NCI-H1048 (cell line): ENCODE measurements around the gene MAPKAPK5.
A peak's percentile ranks its signal among the peaks of the same experiment; 100 is the strongest.
"Not testable (repeated sequence)": the region's sequence is repeated elsewhere in the genome, so short reads cannot be mapped to it uniquely, and the experiment has no call there.

Source experiments
- DNase-seq: peaks from one replicate; lab custom pipeline; 2025; lab: John Stamatoyannopoulos, UW

Gene MAPKAPK5, protein sequence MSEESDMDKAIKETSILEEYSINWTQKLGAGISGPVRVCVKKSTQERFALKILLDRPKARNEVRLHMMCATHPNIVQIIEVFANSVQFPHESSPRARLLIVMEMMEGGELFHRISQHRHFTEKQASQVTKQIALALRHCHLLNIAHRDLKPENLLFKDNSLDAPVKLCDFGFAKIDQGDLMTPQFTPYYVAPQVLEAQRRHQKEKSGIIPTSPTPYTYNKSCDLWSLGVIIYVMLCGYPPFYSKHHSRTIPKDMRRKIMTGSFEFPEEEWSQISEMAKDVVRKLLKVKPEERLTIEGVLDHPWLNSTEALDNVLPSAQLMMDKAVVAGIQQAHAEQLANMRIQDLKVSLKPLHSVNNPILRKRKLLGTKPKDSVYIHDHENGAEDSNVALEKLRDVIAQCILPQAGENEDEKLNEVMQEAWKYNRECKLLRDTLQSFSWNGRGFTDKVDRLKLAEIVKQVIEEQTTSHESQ

DNA sequence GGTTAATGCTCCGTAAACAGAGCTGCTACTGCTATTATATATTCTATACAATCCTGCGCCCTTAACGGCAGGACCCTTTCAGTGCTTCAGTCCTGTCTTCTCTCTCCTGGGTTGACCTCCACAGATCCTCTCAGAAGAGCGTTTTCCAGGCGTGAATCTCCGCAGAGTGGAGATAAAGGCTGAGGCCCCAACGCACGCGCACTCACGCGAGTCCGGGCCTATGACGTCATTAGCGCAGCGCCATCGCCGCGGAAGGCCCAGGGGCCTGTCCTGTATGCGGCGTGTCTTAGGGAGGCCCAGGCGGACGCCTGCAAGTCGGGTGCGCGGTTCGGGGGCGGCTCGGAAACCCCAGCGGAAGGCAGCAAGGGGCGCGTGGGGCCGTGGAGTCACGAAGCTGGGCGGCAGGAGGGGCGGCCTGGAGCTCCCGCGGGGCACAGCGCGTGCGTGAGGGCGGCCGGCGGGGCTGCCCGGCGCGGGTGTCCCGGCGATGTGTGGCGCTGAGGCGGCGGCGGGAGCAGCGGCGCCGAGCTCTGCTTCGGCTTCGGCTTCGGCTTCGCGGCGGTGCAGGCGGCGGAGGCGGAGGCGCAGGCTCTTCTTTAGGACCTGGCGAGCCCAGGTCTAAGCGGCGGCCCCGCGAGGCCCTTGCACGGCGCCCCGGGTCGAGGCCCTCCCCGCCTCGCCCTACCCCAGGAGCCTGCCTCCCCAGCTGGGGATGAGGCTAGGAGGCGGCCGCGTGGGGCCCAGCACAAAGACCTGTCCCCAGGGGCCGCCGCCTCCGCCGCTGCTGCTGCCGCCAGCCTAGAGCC is at the start of gene MAPKAPK5:
TSS of gene MAPKAPK5 (plus strand) at position 479 of the 806 bp plus-strand sequence. CDS start 506 bp downstream, outside the sequence.
- DNase-seq = peak; percentile 83

DNA sequence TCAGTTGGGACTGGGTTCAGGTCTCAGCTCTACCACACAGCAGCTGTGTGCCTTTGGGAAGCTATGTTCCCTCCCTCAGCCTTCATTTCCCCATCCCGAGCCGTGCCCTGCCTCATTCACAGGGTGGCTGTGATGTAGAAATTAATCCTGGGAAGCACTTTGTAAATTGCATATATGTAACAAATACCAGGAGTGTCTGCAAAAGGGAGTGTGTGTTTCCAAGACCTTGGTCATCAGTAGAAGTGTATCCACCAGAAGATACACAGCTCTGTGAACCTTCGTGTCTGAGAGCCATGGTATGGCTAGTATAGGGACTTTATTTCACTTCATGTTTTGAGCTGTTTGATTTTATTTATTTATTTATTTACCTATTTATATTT is 49.2 kb upstream of the MAPKAPK5 start:
- no peak for DNase-seq

DNA sequence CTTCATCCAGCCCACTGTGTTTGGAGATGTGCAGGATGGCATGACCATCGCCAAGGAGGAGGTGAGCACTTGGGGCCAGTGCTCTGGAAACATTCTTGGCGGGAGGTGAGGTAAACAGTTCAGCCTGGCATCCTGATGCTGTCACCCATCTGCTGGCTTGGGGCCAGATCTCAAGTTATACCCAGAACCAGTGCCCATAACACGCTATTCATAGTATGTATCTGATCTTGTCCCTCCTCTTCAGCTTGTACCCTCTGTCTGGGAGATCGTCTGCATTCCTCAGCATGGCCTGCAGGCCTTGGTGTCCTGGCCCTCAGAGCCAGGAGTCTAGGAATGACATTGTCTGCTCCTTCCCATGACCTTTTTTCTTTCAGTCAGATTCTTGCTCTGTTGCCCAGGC is 43.8 kb upstream of the MAPKAPK5 start:
- no peak for DNase-seq

DNA sequence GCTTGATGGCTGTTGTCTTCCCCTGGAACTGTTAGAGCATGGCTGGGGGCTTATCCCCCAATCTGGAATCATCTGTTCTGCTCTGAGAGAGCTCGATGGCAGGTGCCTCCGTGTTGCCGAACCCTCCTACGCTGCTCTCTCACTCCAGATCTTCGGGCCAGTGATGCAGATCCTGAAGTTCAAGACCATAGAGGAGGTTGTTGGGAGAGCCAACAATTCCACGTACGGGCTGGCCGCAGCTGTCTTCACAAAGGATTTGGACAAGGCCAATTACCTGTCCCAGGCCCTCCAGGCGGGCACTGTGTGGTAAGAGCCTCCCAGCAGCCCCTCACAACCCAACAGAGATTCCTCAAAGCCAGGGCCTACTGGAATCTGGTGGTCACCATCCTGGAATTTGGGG is 42.3 kb upstream of the MAPKAPK5 start:
- no peak for DNase-seq

DNA sequence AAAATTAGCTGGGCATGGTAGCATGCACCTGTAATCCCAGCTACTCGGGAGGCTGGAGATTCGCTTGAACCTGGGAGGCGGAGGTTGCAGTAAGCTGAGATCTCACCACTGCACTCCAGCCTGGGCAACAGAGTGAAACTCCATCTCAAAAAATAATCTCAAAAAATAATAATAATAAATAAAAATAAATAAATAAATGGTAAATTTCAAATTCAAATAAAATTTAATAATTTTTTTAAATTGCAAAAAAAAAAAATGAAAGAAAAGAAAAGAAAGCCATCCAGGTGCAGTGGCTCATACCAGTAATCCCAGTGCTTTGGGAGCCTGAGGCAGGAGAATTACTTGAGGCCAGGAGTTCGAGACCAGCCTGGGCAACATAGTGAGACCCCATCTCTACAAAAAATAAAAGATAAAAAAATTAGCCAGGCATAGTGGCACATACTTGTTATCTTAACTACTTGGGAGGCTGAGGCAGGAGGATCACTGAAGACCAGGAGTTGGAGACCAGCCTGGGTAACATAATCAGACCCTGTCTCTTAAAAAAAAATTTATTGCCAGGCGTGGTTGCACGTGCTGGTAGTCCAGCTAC is 38.9 kb upstream of the MAPKAPK5 start:
- no peak for DNase-seq

DNA sequence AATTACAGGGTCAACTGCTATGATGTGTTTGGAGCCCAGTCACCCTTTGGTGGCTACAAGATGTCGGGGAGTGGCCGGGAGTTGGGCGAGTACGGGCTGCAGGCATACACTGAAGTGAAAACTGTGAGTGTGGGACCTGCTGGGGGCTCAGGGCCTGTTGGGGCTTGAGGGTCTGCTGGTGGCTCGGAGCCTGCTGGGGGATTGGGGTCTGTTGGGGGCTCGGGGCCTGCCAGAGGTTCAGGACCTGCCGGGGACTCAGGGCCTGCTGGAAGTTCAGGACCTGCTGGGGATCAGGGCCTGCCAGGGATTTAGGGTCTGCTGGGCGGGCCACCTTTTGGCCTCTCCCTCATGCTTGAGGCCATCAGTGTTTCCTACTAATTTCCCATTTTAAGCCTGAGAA is 38.2 kb upstream of the MAPKAPK5 start:
- DNase-seq = no peak

DNA sequence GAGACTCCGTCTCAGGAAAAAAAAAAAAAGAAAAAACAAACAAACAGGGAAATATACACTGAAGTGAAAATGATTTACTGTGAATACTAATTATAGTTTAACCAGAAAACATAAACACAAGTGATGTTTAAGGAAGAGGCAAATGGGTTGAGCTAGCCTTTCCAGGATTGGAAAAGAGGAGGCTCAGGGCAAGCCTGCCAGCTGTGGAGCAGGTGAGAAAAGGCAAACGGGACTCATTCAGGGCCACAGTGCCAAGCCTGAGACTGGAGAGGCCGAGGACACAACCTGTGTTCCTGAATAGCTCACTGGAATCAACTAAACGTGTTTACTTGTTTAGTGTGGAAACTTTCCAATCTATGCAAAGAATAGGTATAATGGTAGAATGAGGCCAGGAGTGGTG is 35.7 kb upstream of the MAPKAPK5 start:
- DNase-seq = no peak

DNA sequence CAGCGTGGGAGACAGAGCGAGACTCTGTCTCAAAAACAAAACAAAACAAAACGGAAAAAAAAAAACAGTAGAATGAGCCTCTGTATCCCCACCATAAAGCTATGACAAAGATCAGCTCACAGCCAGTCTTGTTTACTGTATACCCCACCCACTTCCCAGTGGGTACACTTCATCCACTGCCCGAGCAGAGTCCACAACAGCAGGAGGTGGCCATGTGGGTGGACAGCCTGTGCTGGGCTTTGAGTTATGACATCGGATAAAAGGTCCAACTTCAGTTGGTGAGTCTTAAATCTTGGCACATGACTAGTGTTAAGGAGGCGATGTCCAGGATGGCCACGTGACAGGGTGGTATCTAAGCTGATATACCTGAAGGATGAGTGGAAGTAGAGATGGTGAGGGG is 34.8 kb upstream of the MAPKAPK5 start:
- DNase-seq = no peak

DNA sequence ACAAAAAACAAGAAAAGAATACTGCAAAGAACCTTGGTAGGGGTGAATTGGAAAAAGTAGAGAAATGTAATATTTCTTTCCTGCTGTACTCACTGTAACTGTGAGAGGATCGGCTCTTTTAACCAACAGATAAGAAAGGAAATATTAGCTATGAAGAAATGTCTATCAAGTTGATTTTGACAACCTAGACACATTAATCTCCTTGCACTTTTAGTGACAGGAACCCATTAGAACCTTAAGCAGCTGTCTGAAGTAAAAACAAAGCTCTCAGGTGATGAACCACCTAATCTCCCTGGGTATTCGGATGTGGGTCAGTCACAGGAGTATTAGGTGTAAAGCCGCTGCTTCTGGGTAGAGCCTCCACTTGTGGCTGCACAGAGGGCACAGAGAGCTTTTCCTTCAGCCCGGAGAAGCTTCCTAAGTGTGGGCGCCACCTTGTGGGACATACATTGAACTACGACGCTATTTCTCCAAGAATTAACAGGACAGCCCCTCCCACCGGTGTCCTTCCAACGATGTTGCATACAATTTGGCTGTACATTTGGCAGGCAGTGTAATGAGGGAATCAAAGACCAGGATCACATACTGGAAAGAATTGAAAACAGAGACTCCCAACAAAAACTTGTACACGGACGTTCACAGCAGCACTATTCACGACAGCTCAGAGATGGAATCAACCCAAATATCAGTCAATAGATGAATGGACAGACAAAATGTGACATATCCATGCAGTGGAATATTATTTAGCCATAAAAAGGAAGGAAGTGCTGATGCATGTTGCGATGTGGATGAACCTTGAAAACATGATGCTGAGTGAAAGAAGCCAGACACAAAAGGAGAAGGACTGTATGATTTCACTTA is 28.9 kb upstream of the MAPKAPK5 start:
- no peak for DNase-seq

DNA sequence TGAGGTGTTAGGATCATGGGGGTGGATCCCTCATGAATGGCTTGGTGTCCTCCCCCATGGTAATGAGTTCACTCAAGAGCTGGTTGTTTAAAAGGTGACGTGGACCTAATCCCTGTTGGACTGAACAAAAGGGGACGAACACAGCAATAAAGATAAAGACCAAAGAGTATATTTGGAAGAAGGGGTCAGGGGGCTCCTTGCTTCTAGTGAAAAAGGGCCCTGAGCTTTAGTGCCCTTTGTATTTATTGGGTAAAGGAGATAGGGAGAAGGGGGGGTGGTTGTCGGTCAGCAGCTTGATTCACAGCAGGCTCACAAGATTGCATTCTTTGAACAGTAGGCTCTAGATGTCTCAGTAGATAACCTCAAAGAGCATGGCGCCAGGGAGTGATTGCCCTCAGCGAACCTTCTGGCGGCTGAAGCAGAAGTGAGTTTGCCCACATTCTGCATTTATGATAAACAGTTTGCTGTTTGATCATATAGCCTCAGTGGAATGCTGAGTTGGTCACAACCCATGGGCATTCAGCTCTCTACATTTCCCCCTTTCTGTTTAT is 25.9 kb upstream of the MAPKAPK5 start:
- DNase-seq = no peak

DNA sequence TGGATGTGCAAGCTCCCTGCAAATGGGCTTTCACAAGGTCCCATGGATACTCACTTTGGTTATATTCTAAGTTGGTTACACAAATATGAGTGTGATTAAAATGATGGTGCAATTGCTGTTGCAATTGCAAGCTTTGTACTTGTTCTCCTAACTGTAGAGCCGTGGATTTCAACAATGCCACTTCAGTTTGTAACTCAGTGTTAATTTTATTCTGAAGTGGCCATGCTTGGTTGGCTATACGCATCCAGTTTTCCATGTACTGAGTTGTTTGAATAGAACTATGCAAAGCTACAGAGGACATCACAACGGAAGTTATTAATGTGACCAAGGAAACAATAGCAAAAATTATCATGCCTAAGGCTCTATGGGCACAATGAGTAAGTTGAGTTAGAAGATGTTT is 25.1 kb upstream of the MAPKAPK5 start:
- DNase-seq = not testable (repeated sequence)

DNA sequence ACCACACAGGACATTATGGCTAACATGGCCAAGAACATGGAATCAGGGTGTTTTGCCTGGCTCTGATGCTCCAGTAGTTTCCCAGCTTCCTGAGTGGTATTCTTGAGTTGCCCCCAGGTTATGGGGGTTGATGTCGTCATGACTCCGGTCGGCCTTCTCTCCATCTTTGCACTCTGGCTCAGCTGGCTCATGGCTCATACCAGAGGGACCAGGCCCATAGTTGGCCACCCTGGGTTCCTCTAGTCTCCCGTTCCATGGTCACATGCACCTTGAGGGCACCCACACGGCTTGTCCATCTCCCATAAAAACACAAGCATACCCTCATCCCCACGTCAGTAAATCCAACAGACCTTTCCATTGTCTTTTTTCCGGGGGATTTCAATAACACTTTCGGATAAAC is 23.7 kb upstream of the MAPKAPK5 start:
- DNase-seq = no peak

DNA sequence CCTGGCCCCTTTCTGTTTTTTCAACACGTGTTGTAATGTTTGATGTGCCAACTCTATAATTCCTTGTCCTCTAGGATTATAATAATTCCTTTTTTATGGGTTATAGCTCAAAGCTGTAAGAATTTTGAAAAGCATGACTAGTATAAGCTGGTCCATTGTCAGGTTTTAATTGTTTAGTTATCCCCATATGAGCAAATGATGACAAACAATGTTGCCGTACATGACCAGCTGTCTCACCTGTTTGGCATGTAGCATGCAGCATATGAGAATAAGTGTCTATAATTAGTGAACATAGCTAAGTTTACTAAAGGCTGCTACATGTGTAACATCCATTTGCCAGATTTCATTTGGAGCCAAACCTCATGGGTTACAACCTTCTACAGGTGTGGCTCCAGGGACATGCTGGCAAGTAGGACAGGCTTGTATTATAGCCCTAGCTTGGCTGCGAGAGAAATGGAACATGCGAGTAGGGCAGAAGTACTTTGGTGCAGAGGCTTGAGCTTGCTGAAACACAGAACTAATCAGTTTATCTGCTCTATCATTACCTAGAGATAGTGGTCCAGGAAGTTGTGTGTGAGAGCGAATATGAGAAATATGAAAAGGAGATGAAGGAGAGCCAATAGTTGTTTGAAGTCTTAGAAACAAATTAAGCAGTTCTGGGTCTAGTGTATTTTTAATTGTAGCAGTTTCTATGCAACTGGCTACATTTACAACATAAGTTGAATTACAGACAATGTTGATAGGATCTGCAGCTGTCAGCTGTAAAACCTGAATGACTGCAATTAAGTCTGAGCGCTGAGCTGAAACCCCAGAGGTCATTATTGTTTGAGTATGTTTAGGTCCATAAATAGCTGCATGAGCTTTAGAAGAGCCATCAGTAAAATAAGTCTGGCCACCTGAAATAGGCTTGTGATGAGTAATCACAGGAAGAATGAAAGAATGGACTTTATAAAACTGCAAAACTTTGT is 22.6 kb upstream of the MAPKAPK5 start:
- no peak for DNase-seq

DNA sequence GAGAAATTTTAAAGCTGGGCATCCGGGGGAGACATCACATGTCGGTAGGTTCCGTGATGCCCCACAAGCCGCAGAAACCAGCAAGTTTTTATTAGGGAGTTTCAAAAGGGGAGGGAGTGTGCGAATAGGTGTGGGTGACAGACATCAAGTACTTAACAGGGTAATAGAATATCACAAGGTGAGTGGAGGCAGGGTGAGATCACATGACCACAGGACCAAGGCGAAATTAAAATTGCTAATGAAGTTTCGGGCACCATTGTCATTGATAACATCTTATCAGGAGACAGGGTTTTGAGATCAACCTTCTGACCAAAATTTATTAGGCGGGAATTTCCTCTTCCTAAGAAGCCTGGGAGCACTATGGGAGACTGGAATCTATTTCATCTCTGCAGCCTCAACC is 21.2 kb upstream of the MAPKAPK5 start:
- not testable (repeated sequence) for DNase-seq

DNA sequence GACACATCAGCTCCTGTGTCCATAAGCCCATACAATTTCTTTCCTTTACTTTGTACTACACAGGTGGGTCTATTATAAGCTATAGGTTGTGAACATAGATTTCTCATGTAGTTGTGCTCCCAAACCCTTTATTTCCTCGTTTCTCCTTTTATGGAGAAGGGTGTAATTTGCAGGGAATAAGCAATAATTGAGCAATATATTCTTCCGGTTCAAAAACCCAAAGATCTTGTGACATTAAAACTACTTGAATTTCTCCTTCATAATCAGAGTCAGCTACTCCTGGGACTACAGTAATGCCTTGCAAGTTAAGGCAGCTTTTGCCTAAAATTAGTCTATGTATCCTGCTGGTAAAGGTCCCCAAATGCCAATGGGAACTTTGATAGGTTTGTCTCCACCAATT is 19.1 kb upstream of the MAPKAPK5 start:
- no peak for DNase-seq

DNA sequence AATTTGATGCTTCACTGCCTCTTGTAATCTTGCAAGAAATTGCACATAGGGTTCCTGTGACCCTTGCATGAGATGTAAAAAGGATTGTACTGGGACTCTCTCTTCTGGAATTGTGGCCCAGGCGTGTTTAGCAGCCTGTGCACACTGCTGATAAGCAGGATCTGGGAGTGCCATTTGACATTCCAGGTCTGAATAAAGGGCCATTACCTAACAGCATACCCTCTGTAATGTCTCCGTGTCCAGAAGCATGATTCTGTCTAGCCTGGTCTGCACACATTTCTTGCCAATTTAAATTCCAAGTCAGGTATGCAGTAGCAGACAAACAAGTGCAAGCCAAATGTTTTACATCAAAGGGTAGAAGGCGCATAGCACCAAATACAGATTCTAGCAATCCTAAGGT is 18.1 kb upstream of the MAPKAPK5 start:
- DNase-seq = no peak

DNA sequence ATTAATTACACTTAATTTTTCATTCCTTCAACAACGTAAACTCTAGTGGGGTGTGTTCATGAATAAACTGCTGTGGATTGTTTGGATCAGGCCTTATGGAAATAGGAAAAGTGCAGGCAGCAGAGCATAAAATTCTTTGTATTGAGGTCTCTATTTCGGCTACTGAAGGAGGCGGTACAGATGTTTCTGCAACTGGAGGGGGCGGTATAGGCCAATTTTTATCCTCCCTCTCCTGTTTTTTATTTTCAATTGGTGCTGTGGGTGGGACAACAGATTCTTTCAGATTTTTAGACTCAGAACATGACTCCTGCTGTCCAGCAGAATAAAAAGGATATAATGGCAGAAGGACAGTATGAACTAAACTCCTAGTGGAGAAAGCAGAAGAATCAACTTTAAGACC is 17.7 kb upstream of the MAPKAPK5 start:
- not testable (repeated sequence) for DNase-seq

DNA sequence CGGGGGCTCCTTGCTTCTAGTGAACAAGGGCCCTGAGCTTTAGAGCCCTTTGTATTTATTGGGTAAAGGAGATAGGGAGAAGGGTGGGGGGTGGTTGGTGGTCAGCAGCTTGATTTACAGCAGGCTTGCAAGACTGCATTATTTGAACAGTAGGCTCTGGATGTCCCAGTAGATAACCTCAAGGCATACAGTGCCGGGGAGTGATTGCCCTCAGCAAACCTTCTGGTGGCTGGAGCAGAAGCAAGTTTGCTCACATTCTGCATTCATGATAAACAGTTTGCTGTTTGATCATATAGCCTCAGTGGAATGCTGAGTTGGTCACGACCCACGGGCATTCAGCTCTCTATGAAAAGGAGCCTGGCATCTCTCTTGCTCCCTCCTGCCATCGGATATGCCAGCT is 16.5 kb upstream of the MAPKAPK5 start:
- DNase-seq = no peak

DNA sequence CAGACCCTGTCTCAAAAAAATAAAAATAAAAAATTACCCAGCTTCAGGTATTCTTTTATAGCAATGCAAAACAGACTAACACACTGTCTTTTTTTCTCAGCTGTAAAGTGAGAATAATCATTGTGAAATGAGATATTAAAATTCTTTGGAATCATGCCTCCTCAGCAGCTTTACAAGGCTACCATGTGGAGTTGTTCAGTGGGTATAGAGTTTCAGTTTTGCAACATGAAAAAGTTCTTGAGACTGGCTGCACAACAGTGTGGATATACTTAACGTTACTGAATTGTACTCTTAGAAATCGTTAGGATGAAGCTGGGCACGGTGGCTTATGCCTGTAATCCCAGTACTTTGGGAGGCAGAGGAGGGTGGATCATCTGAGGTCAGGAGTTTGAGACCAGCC is 15.7 kb upstream of the MAPKAPK5 start:
- DNase-seq = no peak

DNA sequence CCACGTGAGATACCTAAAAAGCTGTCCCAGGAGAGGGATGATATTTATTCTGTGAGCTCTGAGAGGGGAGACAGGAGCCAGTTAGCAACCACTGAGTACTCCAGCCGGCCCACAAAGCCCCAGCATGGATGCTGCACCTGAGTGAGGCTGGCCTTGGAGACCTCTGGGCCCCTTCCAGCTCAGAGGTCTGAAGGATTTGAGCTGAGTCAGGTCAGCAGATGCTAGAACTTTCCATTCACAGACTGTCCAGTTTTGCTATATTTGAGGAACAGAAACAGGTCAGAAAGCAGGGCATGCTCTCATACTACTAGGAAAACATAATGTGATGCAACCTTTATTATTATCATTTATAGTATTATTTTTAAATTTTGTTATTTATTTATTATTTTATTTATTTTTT is 15.0 kb upstream of the MAPKAPK5 start:
- no peak for DNase-seq
